SKM-1 (cell line): ENCODE results near the gene CTNNA1.
A peak's percentile ranks its signal among the peaks of the same experiment; 100 is the strongest.

Source experiments
- DNase-seq: peaks from one replicate; lab custom pipeline; 2025; ENCODE audit not compliant: unreplicated experiment; lab: John Stamatoyannopoulos, UW

Gene CTNNA1

DNA sequence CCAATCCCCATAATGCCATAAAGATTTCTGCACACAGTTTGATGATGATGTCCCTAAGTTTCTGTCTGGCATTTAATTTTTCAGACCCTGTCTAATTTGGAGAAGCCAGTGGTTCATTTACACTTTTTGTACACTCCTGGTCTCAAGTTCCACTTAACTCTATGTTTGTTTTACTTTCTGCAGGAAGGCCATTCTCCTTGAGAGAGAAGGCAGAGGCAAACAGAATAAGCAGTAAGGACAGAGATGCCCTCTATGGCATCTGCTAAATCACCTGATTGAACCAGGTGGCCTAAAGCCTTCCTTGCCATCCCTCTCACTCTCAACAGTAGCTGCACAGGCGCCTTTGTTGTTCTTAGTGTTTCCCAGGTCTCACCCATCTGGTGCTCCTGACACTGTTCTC lies 208.0 kb downstream of the CTNNA1 start:
- DNase-seq: no peak

DNA sequence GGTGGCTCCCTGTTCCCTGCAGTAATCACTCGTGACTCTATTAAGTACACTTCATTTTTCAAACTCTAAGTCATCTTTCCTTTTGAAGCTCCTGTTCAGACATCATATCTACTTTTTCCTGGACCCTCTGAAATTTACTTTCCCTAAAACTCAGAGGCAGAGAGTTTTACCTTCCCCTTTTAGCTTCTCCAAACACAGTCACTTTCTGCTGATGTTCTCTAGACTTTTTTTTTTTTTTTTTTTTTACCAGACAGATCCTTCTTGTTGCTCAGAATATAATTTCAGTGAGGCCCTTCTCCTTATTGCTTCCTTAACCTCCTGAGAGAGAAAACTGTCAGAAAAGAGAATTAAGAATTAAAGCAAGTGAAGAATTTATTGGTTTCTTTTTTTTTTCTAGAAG lies 208.5 kb downstream of the CTNNA1 start:
- no peak for DNase-seq

DNA sequence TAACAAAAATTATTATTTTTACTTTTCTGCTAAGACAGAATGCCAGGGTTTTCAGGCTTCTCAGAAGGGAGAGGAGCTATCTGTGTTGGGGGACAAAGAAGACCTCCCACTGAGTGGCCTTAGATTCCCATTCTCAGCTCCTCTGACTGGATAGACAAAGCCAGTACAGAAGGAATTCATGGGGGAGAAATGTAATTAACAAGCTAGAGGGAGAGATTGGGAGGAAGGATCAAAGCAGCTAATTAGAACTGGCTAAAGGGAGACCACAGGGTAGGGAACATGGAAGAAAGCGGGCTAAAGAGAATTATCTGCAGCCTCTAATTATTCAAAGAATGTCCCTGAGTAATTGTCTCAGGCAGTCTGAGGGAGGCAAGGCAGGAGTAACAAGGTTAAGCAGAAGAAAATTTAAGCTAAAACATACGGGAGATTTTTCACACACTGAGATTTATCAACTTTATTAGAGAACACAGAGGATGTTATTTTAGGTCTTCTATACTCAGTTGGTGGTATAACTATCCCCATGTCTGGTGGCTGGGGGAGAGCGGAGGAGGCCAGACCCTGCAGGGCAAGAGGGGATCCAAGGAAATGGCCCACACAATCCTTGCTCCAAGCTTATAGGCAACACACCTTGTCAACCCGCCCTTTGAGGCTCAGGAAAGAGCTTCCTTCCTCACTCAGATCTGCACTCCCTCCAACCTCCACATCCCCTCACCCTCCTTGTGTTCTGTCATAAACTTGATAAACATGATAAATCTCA lies 209.6 kb downstream of the CTNNA1 start:
- DNase-seq: no peak

DNA sequence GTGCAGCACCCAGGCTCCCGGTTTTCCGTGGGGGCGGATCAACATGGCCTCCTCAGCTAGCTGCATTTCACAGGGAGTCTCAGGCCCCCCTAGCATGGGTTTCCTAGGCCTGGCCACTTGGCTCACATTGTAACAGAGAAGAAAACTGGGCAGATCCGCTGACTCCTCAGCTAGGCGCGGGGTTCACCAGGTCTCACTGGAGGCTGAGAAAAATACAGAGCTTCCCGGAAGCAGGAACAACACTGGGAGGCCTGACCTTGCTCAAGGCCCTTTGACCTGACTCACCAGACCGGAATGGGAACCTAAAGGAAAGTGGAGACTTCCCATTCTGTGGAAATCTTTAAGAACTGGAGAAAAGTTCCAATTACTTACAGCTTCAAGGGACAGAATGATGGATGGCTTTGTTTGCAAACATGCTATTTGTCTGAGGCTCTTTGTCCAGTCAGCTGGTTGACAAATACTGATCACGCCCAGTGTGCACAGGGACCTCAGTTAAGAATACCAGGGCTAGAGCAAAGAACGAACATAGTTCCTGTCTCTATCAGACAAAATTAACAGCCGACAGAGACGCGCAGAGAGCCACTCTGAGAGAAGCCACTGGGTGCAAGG lies 210.6 kb downstream of the CTNNA1 start:
- no peak for DNase-seq

DNA sequence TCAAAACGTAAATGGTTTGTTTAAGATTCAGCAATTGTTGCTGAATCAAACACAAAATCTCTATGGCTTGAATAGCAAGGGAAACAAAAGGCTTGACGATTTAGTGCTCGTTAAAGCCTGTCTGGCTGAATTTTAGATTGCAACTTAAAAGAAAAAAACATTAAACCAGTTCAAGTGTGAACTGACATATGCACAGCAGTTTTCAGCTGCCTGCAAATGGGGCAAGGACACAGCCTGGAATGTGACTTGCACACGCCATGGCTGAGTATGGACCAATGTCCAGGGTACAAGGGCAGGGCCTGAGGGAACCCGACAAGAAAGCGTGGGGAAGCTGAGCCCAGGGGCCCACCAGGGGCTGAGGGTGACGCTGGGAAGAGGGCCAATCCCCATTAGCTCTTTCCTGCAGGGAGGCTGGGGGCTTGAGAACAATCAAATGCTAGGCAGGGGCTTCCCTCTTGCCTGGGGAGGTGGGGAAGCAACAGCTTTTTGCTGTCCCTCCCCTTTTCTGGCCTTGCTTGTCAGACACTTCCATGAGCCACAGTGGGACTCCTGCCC lies 211.5 kb downstream of the CTNNA1 start:
- no peak for DNase-seq

DNA sequence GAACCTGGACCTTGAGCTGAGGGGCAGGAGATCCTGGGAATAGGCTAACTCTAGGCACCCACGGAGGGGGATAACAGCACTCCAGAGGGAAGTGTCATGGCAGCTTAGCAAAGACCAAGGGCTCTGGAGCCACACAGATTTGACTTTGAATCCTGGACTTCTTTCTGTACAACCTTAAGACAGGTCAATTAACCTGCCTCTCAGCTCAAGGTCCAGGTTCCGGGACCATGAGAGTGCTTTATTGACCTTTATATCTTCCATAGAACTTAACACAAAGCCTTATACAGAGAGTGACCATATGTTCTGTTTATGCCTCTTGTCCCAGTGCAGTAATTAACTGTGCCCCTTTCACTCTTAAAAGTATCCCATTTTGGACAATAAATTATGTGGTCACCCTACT lies 212.4 kb downstream of the CTNNA1 start:
- no peak for DNase-seq

DNA sequence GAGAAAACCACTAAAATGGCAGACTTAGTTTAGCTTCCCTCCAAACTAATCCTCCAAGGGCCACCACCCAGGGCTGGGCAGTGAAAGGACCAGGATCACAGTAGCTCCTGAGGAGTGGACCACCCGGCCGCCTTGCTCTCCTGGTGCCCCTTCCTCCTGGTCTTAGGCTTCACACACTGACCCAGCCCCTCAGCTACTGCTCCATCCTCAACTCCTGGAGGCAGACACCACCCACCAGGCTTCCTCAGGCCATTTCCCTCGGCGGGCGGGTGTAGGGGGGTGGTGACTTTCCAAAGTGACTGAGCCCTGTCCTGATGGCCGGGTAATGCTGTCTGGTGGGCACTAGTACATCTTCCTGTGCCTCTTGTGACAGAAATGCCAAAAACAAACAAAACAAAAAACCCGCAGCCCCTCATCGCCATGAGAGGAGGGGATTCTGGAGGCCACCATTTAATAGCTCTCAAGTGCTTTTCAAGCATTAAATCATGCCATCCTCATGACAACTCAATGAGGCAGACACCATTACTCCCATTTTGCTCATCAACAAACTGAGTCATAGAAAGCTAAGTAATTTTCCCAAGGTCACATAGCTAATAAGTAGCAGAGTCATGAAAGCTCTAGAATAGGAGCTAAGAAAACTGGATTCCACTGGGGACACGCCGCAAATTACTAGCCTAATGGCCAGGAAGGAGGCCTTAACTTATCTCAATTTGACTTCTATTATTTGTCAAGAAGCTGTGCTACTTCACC lies 213.2 kb downstream of the CTNNA1 start:
- no peak for DNase-seq

DNA sequence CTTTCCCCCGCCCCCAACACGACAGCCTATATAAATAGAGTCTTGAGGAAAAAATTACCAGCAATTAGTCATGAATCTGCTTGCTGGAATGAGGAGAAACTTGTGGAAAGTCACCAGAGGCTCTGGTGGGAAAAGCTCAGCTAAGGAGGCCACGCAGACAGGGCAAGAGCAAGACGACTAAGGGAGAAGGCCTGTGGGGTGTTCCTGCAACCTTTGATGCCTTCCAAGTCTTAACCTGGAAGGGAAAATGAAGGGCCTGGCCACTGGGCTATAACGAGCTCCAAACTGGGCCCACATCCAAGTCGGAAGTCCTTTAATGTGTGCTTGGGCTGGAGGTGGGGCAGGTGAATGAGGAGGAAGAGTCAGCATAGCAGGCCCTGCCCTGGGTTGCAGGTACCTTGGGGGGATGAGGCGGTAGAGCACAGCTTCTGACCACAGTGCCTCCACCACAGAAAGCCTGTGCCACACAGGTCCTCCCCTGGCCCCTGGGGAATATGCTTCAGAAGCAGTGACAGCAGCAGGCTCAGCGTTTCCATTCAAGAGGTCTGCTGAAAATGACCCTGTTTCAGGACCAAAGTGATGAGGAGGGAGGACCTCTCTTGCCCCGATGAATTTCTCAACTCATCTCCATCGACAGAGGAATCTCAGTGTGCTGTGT lies 214.7 kb downstream of the CTNNA1 start:
- DNase-seq: no peak

DNA sequence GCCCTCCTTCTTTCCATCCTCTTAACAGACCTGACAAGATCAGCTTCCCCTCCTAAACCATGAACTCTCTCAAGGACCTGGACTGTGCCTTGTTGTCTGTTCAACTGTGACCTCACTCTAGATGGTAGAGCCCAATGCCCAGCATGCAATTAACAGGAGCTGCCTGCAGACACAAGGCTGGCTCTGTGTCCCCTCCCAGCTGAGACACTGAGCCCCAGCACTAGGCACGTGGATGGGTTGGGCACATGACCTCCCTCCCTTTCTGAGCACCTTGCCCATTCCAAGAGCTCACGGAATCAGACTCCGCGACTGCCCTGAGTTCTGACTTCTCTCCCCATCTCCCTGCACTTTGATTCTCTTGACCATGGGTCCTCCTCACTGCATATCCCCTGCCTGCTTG lies 215.4 kb downstream of the CTNNA1 start:
- DNase-seq: no peak

DNA sequence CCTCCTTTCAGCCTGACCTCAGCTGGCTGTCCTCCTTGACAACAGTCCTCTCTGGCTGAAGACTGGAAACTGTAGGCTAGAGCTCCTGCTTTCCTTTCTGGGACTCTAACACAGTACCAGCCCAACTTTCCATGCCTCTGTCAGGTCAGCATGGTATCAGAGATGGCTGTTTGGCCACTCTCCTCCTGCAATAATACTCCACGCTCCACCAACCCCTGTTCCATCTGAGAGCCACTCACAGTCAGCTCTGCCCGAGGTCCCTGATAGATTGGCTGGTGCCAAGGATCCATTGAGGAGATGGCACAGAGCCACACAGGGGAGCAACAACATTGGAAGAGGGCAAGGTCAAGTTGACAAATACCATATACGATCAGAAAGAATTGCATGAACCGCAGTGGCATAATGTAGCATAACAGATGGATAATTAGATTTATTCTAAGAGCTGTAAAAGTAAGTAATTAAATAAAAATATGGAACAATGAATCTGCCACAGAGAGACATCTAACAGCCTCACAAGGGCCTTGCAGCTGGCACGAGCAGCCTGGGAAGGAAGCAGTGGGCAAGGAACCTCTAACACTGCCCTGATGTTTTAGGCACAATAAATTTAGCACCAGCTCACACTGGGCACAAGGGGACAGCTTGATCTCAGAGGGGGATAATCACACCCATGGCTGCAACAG lies 216.2 kb downstream of the CTNNA1 start:
- no peak for DNase-seq

DNA sequence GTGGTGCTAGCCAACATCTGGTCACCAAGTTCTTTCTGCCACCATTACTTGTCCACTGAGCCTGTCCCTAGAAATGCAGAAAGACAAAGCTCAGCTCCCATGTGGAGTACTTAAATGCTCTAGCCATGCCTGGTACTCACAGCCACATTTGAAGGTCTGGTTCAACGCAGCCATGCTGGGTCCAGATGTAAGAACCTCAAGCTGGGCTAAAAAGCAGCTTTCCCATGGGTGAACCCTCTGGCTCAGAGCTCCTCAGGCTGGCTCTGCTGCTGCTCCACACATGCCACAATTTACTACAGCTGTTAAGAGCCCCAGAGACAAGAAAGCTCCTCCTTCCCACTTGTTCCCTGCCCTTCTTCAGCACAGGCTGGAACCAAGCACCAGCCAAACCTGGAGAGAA lies 219.0 kb downstream of the CTNNA1 start:
- no peak for DNase-seq

DNA sequence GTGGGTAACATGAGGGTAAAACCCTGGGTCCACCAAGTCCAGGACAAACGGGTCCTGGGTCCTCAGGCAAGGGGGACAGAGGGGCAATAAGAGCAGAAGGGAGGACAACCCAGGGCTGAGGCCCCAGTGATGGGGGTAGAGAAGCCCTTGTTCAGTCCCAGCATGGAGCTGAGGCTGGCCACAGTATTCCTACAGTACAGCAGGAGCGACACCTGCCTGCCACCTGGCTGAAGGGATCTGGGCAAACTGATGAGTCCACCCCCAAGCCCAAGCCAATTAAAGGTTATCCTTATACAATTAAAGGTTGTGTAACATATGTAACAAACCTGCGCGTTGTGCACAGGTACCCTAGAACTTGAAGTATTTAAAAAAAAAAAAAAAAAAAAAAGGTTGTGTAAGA lies 219.6 kb downstream of the CTNNA1 start:
- DNase-seq: no peak

DNA sequence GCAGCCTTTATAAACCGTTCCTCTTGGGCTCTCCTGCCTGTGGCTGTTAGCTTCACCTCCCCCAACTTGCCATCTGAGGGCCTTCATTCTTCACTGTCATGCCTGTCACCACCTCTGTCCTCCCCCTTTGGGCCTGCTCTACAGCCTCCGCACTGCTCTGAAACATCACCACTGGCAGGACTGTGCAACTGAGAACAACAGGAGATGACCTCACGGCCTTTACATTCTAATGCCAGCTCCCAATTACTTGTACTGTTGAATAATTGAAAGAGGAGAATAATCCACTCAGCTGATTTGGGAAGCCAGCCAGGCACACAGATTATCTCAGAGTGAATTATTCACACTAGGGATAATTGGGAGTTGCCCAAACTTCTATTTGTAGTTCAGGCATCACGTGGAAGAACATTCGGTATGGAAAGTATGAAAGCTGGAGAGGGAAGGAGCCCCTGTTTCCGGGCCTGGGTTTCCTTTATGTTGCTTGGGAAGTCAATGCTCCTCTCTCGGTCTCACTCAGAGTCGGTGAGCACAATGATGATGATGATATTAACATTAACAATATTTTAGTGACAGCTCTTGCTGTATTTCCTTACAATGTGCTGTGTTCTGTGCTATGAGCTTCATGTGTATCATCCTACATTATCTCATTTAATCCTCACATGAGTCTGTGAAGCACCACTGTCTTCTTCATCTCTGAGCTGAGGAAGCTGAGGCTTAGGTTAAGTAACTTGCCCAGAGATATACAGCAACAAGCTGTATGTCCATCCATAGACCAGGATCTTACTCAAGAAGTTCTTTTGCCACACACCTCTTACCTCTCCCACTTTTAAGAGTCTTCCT lies 221.2 kb downstream of the CTNNA1 start:
- no peak for DNase-seq

DNA sequence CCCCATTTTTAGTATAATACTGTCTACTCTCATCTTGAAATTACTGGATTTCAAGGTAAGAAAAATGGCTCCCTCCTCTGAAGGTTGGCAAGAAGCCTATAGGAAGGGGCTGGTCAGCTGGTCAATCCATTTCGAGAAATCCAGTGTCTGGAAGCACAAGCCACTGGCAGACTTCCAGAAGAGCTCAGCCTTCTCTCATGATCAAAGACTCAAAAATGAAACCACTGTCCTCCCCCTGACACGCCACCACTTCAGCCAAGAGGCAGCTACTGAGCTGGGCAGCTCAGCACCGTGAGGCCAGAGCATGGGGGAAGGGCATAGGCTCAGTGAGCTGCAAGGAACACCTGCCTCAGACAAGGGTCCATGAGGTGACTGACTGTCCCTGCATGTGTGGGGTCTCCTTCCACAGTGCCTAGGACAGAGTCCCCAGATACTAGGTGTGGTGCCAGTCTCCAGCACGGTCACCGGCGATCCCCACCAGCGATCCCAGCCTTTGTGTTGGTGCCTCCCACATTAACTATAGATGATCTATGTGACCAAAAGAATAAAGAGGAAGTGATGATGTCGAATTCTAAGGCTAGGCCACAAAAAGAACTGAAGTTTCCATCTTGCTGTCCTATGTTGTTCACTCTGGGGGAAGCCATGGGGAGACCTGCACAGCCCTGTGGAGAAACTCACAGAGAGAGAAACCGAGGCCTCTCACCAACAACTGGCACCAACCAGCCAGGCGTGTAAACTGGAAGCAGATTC lies 222.0 kb downstream of the CTNNA1 start:
- peak; percentile 5 for DNase-seq

DNA sequence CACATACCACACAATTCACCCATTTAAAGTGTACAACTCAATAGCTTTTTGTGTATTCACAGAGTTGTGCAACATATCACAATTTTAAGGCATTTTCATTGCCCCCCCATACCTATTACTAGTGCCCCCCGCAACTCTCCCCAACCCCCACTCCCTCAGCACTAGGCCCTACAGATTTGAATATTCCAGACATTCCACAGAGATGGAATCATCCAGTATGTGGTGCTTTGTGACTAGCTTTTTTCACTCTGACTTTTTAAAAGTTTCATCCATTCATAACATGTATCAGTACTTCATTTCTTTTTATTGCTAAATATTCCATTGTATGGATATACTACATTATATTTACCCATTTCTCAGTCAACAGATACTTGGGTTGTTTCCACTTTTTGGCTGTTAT lies 224.9 kb downstream of the CTNNA1 start:
- DNase-seq: no peak

DNA sequence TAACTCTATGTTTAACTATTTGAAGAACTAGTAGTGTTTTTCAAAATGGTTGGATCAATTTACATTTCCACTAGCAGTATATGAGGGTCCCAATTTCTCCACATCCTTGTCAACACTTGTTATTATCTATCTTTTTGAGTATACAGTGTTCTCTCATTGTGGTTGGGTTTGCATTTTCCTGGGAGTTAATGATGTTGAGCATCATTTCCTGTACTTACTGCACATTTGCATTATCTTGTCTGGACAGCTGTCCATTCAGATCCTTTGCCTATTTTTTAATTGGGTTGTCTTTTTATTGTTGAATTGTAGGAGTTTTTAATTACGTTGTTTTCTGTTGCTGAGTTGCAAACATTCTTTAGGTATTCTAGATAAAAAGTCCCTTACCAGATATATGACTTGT lies 225.4 kb downstream of the CTNNA1 start:
- DNase-seq: no peak

DNA sequence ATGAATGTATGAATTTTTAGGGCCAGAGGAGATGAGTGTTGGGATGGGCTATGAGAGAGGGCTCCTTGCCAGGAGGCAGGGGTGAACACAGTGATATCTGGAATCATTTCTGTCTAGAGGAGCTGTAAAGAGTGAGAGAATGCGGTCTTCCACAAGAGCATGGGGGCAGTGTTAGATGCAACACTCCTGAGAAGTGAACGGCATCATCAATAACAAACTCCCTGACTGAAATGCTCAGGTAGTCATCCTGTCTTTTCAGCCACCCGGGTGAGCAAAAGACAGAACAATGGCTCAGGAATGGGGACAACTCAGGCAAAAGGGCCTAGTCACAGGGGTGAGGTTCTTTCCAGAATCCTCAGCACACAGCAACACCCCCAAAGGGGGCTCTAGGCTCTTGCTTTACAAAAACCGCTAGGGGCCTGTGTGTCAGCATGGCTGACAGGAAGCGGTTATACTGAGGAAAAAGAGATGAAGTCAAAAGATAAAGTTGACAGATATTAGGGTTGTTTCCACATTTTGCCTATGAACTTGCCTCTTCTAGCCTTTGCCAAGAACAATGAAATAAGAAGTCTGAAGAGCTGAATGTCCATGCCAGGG lies 226.6 kb downstream of the CTNNA1 start:
- no peak for DNase-seq

DNA sequence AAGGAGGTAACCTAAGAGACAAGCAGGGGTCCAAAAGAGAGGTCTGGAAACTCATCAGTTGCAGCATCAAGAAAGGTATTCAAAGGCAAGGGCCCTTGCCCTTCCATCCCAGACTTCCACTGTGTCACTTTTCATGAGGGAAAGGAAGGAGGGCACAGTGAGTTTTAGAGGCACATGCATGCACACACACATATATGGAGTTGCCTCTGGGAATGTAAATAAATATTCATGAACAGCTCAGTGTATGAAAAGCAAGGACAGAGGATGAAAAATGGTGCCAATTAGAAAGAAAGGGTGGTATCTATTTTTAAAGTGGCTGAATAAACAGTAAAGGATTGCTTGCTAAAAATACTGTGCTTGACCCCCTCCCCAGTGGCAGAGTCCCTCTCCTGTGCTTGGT lies 227.2 kb downstream of the CTNNA1 start:
- DNase-seq: no peak

DNA sequence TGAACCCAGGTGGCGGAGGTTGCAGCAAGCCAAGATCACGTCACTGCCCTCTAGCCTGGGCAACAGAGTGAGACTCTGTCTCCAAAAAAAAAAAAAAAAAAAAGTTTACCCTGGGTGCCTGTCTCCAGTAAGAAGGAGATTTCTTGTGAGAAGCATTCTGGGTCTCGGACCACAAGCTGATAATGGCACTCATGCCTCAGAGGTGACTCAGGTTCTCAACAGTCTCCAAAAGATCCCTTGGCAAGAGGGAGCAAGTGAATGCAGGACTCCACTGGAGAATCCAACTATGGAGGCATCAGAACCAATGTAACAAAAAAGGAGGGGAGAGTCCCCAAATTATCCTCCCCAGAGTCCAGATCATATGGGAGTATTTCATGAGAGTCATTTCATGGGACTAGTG lies 227.9 kb downstream of the CTNNA1 start:
- DNase-seq: no peak
